Measurements from ENCODE around the gene CA5A. TPM values are rescaled to one million over a fixed set of nuclear protein-coding genes. Genes with fewer than 3 reads are reported as not detected.
A peak's percentile ranks its signal among the peaks of the same experiment; 100 is the strongest.
"Not testable (repeated sequence)": the region's sequence is repeated elsewhere in the genome, so short reads cannot be mapped to it uniquely, and the experiment has no call there.

Gene CA5A
- polyA plus RNA-seq, 2 of the 4 experiments (the other 2 are of a cell fraction) = not detected

DNA sequence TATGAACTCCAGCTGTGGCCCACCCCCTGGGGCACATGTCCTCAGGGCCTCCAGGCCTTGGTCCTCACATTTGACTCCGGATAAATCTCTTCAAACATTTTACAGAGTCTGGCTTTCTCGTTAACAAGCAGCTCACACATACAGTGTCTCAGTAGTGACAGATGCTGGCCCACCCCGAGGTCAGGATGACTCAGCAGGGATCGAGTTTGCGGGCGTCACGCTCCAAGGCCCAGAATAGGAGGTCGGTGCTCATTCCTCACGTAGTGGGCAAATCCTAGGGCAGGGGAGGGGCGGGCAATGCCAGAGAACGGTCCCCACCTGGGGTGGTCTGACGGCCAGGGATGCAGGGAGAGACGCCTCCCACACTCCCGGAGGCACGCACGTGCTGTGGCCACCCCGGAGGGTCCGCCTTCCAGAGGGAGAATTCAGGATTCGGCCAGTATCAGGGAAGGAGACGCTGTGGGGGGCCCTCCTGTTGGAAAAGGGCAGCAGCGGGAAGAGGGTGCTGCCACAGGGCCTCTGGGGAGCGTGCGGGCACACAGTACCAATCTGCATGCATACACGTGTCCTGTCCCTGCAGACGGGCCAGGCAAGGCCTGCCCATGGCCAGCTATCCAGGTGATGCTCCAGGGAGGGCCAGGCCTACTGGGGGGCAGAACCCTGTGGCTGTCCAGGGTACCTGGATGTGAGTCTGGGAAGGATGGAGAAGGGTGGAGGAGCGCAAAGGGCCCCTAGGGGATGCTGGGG is 75.6 kb downstream of the CA5A start (continued):
- TF ChIP-seq, protein P1, sequence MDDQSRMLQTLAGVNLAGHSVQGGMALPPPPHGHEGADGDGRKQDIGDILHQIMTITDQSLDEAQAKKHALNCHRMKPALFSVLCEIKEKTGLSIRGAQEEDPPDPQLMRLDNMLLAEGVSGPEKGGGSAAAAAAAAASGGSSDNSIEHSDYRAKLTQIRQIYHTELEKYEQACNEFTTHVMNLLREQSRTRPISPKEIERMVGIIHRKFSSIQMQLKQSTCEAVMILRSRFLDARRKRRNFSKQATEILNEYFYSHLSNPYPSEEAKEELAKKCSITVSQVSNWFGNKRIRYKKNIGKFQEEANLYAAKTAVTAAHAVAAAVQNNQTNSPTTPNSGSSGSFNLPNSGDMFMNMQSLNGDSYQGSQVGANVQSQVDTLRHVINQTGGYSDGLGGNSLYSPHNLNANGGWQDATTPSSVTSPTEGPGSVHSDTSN (IDR thresholded peaks at IDR 0.05) = no peak
- TF ChIP-seq HOXA7 (CRISPR knock-in tag; IDR thresholded peaks at IDR 0.05) = no peak
- no peak for TF ChIP-seq TFCP2L1 (CRISPR knock-in tag; IDR thresholded peaks at IDR 0.05)
- peak; percentile 58; the same call in 1 of the 2 replicates for TF ChIP-seq GATA3 (IDR thresholded peaks at IDR 0.05; ENCODE audit: borderline replicate concordance)
- TF ChIP-seq, protein P2, sequence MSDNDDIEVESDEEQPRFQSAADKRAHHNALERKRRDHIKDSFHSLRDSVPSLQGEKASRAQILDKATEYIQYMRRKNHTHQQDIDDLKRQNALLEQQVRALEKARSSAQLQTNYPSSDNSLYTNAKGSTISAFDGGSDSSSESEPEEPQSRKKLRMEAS (IDR thresholded peaks at IDR 0.05) = peak; percentile 83

DNA sequence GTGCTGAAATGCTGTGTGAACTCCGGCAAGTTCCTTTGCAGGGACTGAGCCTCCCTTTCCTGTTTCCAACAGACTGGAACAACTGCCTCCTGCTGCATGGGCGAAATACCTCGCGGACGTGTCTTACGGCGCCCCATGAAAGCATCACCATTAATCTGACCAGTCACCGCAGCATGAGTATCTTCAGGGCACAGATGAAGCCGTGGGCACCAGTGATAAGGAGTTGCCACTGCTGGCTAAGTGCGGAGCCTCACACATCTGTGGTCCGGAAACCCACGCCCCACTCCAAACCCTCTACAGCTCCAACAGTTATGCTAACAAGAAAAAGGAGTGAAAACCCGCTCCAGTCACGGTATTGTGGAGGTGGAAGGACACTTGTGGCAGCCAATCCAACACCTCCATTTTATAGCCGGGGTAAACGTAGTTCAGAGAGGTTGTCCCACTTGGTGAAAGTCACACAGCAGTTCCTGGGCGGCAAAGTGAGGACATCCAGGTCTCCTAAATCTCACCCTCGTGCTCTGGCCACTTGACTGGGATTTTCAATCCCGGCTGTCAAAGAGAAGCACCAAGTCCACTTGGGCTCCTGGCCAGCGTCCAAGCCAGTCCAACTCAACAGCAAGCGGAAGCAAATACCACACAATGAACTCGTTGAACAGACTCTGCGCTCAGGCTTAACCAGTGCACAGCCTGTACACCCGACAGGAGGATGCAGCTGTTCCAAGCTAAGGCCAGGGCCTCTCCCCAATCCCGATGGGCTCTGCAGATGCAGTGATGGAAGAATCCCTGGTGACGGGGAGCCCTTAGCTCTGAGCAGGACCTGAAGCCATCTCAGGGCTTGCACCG is 78.0 kb downstream of the CA5A start:
- Histone ChIP-seq H3K4me3 (peak overlapping the region; percentile 77), H3K4me2 (peak overlapping the region; percentile 79), H3K27ac (peak overlapping the region; percentile 97 to 99), H3K4me1 (peaks cover 78% of the 10 kb centered on the region)
- not testable (repeated sequence) for FAIRE-seq, H3K9me3 ChIP-seq, ATAC-seq
- peak in 1 of 2 experiments; percentile 63 for DNase-seq (ENCODE audit: low read depth in 1 of 2, low spot score in 1 of 2)
- TF ChIP-seq, protein P2 (IDR thresholded peaks at IDR 0.05) = 0 out of 2 replicates have a peak, but pooled peaks have one; percentile 5
- TF ChIP-seq HDAC2 (IDR thresholded peaks at IDR 0.05) (peak; percentile 74; the same call in 1 of the 2 replicates), ZFP36 (IDR thresholded peaks at IDR 0.05; ENCODE audit: borderline replicate concordance, partially characterized antibody) (peak; percentile 88), KDM1A (IDR thresholded peaks at IDR 0.05; ENCODE audit: low read depth) (peak; percentile 89), GATA3 (IDR thresholded peaks at IDR 0.05; ENCODE audit: borderline replicate concordance) (peak; percentile 28; the same call in 1 of the 2 replicates), JUN (IDR thresholded peaks at IDR 0.05) (peak in 1 of 2 experiments; percentile 12; a peak in 1 of 5 replicates), POLR2AphosphoS2 (conservative IDR thresholded peaks at IDR 0.05; ENCODE audit: low read length) (peak; percentile 85; the same call in 1 of the 2 replicates)
- WGBS (ENCODE audit: missing lambda C conversion rate) = 14% methylated on average over 18 of the region's 27 CpGs
- POLR2A ChIA-PET = interaction anchor here (1.4 kb wide), 1 partner anchor 11 kb away, joined by 6 read pairs; the partner anchor contains the start of gene SLC7A5
- CTCF ChIA-PET = interaction anchor here (2.4 to 15.7 kb wide), 4 partner anchors 10 to 79 kb away, joined by 20 to 269 read pairs (median 157); partner anchors contain the start of gene SLC7A5

DNA sequence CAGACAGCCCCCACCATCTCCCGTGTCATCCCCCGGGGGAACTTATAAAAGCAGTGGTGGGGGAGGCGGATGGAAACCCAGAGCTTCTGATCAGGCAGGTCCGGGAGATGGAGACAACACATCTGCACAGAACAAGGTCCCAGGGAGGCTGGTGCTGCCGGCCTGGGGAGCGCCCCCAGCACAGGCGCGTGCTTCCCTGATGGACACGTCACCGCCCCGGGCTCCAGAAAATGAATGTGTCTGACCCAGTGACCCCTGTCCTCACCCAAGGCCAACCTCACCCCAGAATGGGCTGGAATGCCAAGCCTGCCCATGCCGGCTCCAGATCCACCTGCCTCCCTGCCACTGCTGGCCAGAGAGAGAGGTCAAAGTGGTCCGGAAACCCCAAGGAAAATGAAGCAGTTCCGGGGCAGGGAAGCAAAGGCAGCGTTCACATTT is 79.5 kb downstream of the CA5A start:
- H3K27ac ChIP-seq = peak overlapping the region; percentile 97 to 99
- ATAC-seq = peak in 1 of 2 experiments; percentile 0; a peak in 1 of 6 replicates
- POLR2A ChIA-PET = interaction anchor here (1.2 to 3.8 kb wide), 2 partner anchors 9 to 12 kb away, joined by 3 to 23 read pairs; partner anchors contain the start of gene SLC7A5
- TF ChIP-seq, protein P3, sequence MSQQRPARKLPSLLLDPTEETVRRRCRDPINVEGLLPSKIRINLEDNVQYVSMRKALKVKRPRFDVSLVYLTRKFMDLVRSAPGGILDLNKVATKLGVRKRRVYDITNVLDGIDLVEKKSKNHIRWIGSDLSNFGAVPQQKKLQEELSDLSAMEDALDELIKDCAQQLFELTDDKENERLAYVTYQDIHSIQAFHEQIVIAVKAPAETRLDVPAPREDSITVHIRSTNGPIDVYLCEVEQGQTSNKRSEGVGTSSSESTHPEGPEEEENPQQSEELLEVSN (IDR thresholded peaks at IDR 0.05; ENCODE audit: borderline replicate concordance, low read depth) = no peak
- TF ChIP-seq FOSL2 (IDR thresholded peaks at IDR 0.05) (no peak), FOSL2 (CRISPR knock-in tag; IDR thresholded peaks at IDR 0.05) (peak; percentile 21; the same call in 1 of the 2 replicates), MYC (IDR thresholded peaks at IDR 0.05; ENCODE audit: borderline replicate concordance, low read length) (no peak), CEBPB (IDR thresholded peaks at IDR 0.05) (no peak), RCOR1 (IDR thresholded peaks at IDR 0.05; ENCODE audit: low read depth, low read length) (no peak), NR3C1 (IDR thresholded peaks at IDR 0.05) (no peak), PHF8 (IDR thresholded peaks at IDR 0.05; ENCODE audit: borderline replicate concordance, low read depth) (no peak), JUNB (IDR thresholded peaks at IDR 0.05) (no peak), HEYL (CRISPR knock-in tag; IDR thresholded peaks at IDR 0.05) (no peak), CBX2 (IDR thresholded peaks at IDR 0.05; ENCODE audit: borderline replicate concordance, low read depth) (no peak), BHLHE40 (IDR thresholded peaks at IDR 0.05; ENCODE audit: low read depth, low read length) (no peak), NFE2L2 (conservative IDR thresholded peaks at IDR 0.05; ENCODE audit: low read length) (no peak), ZFP36 (IDR thresholded peaks at IDR 0.05; ENCODE audit: borderline replicate concordance, partially characterized antibody) (no peak), ZSCAN20 (CRISPR knock-in tag; IDR thresholded peaks at IDR 0.05) (no peak), TP53 (CRISPR knock-in tag; IDR thresholded peaks at IDR 0.05) (0 out of 2 replicates have a peak, but pooled peaks have one; percentile 33)
- TF ChIP-seq, protein P4, sequence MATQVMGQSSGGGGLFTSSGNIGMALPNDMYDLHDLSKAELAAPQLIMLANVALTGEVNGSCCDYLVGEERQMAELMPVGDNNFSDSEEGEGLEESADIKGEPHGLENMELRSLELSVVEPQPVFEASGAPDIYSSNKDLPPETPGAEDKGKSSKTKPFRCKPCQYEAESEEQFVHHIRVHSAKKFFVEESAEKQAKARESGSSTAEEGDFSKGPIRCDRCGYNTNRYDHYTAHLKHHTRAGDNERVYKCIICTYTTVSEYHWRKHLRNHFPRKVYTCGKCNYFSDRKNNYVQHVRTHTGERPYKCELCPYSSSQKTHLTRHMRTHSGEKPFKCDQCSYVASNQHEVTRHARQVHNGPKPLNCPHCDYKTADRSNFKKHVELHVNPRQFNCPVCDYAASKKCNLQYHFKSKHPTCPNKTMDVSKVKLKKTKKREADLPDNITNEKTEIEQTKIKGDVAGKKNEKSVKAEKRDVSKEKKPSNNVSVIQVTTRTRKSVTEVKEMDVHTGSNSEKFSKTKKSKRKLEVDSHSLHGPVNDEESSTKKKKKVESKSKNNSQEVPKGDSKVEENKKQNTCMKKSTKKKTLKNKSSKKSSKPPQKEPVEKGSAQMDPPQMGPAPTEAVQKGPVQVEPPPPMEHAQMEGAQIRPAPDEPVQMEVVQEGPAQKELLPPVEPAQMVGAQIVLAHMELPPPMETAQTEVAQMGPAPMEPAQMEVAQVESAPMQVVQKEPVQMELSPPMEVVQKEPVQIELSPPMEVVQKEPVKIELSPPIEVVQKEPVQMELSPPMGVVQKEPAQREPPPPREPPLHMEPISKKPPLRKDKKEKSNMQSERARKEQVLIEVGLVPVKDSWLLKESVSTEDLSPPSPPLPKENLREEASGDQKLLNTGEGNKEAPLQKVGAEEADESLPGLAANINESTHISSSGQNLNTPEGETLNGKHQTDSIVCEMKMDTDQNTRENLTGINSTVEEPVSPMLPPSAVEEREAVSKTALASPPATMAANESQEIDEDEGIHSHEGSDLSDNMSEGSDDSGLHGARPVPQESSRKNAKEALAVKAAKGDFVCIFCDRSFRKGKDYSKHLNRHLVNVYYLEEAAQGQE (IDR thresholded peaks at IDR 0.05) = no peak
- TF ChIP-seq, protein P5, sequence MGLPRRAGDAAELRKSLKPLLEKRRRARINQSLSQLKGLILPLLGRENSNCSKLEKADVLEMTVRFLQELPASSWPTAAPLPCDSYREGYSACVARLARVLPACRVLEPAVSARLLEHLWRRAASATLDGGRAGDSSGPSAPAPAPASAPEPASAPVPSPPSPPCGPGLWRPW (IDR thresholded peaks at IDR 0.05) = no peak

More for the DNA sequence above, 79.5 kb downstream of the CA5A start:
- CTCF ChIA-PET = interaction anchor here (0.6 to 15.2 kb wide), 5 partner anchors 10 to 78 kb away, joined by 3 to 246 read pairs (median 19); partner anchors contain the start of gene SLC7A5
- H3K4me2 ChIP-seq = peak overlapping the region; percentile 79
- H3K9me3 ChIP-seq = no peaks in the 10 kb centered on the region
- peak overlapping the region; percentile 77 for H3K4me3 ChIP-seq
- 2% methylated on average over 12 of the region's 15 CpGs for WGBS (ENCODE audit: missing lambda C conversion rate)
- FAIRE-seq = no peak
- H3K4me1 ChIP-seq = peaks cover 91% of the 10 kb centered on the region
- peak; percentile 2 to 71 for DNase-seq (ENCODE audit: low read depth in 1 of 2, low spot score in 1 of 2)

Data from A549 (cell line).